HG02943 (cell line): Measurements from ENCODE around the gene TPRX2.
"Not testable (repeated sequence)": the region's sequence is repeated elsewhere in the genome, so short reads cannot be mapped to it uniquely, and the experiment has no call there.

Experiments
- ATAC-seq: cut with Tn5 transposase; IDR thresholded peaks from one replicate; pipeline ENCODE4 v1.9.1; 2021; ENCODE audit warnings: mild to moderate bottlenecking, low read depth, moderate library complexity; ENCODE audit not compliant: unreplicated experiment

Gene TPRX2

GRCh38 chr19:47858646-47859285 is at the start of gene TPRX2:
TPRX2 (plus strand) TSS chr19:47859235; CDS start chr19:47859247, 12 bp downstream.
- ATAC-seq: not testable (repeated sequence)

- ATAC-seq: no peak
Observed at GRCh38 chr19:47813304-47813994, 45.6 kb upstream of the TPRX2 start.

GRCh38 chr19:47813995-47814328 is 45.1 kb upstream of the TPRX2 start:
- ATAC-seq: no peak

- not testable (repeated sequence) for ATAC-seq
Observed at GRCh38 chr19:47816270-47816669, 42.8 kb upstream of the TPRX2 start.

GRCh38 chr19:47818221-47818620 is 40.8 kb upstream of the TPRX2 start:
- ATAC-seq: not testable (repeated sequence)

- ATAC-seq: no peak
Observed at GRCh38 chr19:47819858-47820257, 39.2 kb upstream of the TPRX2 start.

- no peak for ATAC-seq
Observed at GRCh38 chr19:47820410-47820809, 38.6 kb upstream of the TPRX2 start.

GRCh38 chr19:47821460-47822020 is 37.5 kb upstream of the TPRX2 start, which contains the start of gene CRX:
CRX (plus strand) TSS chr19:47821937; CDS start chr19:47834444, 12,507 bp downstream.
- no peak for ATAC-seq

- ATAC-seq: no peak
Observed at GRCh38 chr19:47824396-47824795, 34.6 kb upstream of the TPRX2 start.

GRCh38 chr19:47826800-47827199 is 32.2 kb upstream of the TPRX2 start:
- no peak for ATAC-seq

- ATAC-seq: no peak
Observed at GRCh38 chr19:47832723-47833122, 26.3 kb upstream of the TPRX2 start.

- no peak for ATAC-seq
Observed at GRCh38 chr19:47836038-47836437, 23.0 kb upstream of the TPRX2 start.

- no peak for ATAC-seq
Observed at GRCh38 chr19:47839411-47839810, 19.6 kb upstream of the TPRX2 start.

- ATAC-seq: no peak
Observed at GRCh38 chr19:47839913-47840312, 19.1 kb upstream of the TPRX2 start.

- ATAC-seq: no peak
Observed at GRCh38 chr19:47842941-47843340, 16.1 kb upstream of the TPRX2 start.

GRCh38 chr19:47848425-47848822 is 10.6 kb upstream of the TPRX2 start:
- no peak for ATAC-seq

GRCh38 chr19:47848823-47849473 is 10.1 kb upstream of the TPRX2 start:
- no peak for ATAC-seq

GRCh38 chr19:47853003-47853402 is 6.0 kb upstream of the TPRX2 start:
- ATAC-seq: no peak

- no peak for ATAC-seq
Observed at GRCh38 chr19:47854459-47854858, 4.6 kb upstream of the TPRX2 start.

GRCh38 chr19:47858231-47858630 is 804 bp upstream of the TPRX2 start:
- not testable (repeated sequence) for ATAC-seq

- ATAC-seq: not testable (repeated sequence)
Observed at GRCh38 chr19:47859838-47860237, 803 bp downstream of the TPRX2 start.
